Heart left ventricle (tissue), 16 donors: Measurements from ENCODE around the gene PHF1. TPM values are rescaled to one million over a fixed set of nuclear protein-coding genes. Genes with fewer than 3 reads are reported as not detected.
A peak's percentile ranks its signal among the peaks of the same experiment; 100 is the strongest.

ENCODE experiments used
- ATAC-seq, 4 donors: fragments of 200-7000 bp; cut with Tn5 transposase; one replicate each; pipeline ENCODE4 v1.9.1; 2020 to 2022; ENCODE audit warnings: moderate library complexity in 4 of 4, mild to moderate bottlenecking in 3 of 4, moderate number of reproducible peaks in 1 of 4
- DNase-seq, 5 donors: peaks; one replicate each; pipeline ENCODE4 v3.0.0-alpha.2; 2020
- H3K27ac ChIP-seq, 12 donors: fragments of 200-600 bp; sonication (generic) in 4 of 12; one replicate each; pipeline versions ENCODE4 v1.5.0 to v1.8.0; 2016 to 2022; ENCODE audit warnings: mild to moderate bottlenecking in 2 of 12
- H3K27me3 ChIP-seq, 9 donors: fragments of 200-600 bp; sonication (generic) in 2 of 9; one replicate each; pipeline versions ENCODE4 v1.5.1 to v1.8.0; 2016 to 2022; ENCODE audit warnings: mild to moderate bottlenecking in 3 of 9
- H3K36me3 ChIP-seq, 9 donors: fragments of 200-600 bp; sonication (generic) in 2 of 9; one replicate each; pipeline versions ENCODE4 v1.5.0 to v1.8.0; 2018 to 2022; ENCODE audit warnings: mild to moderate bottlenecking in 2 of 9
- H3K4me1 ChIP-seq, 12 donors: fragments of 200-600 bp; sonication (generic) in 4 of 12; one replicate each; pipeline versions ENCODE4 v1.5.0 to v1.8.0; 2016 to 2022; ENCODE audit warnings: mild to moderate bottlenecking in 3 of 12
- H3K4me3 ChIP-seq, 12 donors: fragments of 200-600 bp; sonication (generic) in 4 of 12; one replicate each; pipeline versions ENCODE4 v1.5.0 to v1.8.0; 2017 to 2022; ENCODE audit warnings: mild to moderate bottlenecking in 9 of 12, moderate library complexity in 4 of 12
- H3K9me3 ChIP-seq, 12 donors: fragments of 200-600 bp; sonication (generic) in 4 of 12; one replicate each; pipeline versions ENCODE4 v1.5.0 to v1.8.0; 2016 to 2022; ENCODE audit warnings: mild to moderate bottlenecking in 1 of 12
- CTCF ChIP-seq, 12 donors: fragments of 200-600 bp; sonication (generic) in 4 of 12; IDR thresholded peaks; one replicate each; pipeline versions ENCODE4 v1.5.0 to v1.8.0; 2018 to 2022; ENCODE audit warnings: antibody characterized with exemption in 12 of 12, mild to moderate bottlenecking in 5 of 12
- POLR2A ChIP-seq, 2 donors: fragments of 450-650 bp; IDR thresholded peaks; one replicate each; pipeline ENCODE4 v1.6.1; 2017; ENCODE audit warnings: antibody characterized with exemption in 2 of 2, mild to moderate bottlenecking in 2 of 2, moderate library complexity in 2 of 2
- WGBS, 4 donors: extraction: QIAGEN DNeasy Blood & Tissue Kit in 2 of 4; methylation state at CpG; one replicate each; pipeline versions ENCODE4 v1.1.5 to v1.1.7; 2013 to 2018; 5-methylcytosine and 5-hydroxymethylcytosine counted together
- intact Hi-C, 10 donors: fragments of 100-400 bp; cut with DNase I; formaldehyde crosslinking; loops; one replicate each; pipeline versions ENCODE4 v1.11.1 to v1.14.2; 2022
- polyA plus RNA-seq, 2 donors: library from polyadenylated mRNA; stranded (reverse); fragments of 200-250 nt; gene quantifications; one replicate each; pipeline ENCODE4 v1.2.3, GENCODE V29; 2013
- total RNA-seq, 9 donors: library from RNA; depleted of rRNA in 2 of 9; stranded (reverse); fragments of >200 nt in 2 of 9; fragmentation: NEBNext Ultra II Directional in 3 of 9; extraction: Animal tissue kit (Norgen Biotek cat#: 25700) in 3 of 9; gene quantifications; one replicate each; pipeline versions ENCODE4 v1.1.0 to v1.2.4, GENCODE V29; 2016 to 2023
- donor health status: ischemic (EF 13 %, LVEDD 7.1; RV severe dilation, severe dysfunction).
- donor health status: healthy with polysubstance abuse.
- donor health status: DM: no; HTN: yes; CAD: no.
- donor health status: DM: no; HTN: no; CAD: no.
- donor health status: ischemic (EF 25% LVEDD 6.9; RV normal size, moderate dysfunction).
- donor health status: ischemic (EF 25% LVEDD 5.7; RV mildly dilated, moderate dysfunction).
- donor health status: healthy.
- donor health status: DM: yes; HTN: yes; CAD: no.
- donor health status: ischemic (EF 35%, LVEDD 5.7; RV mildly dilated, moderate dysfunction).
- donor health status: nonischemic (EF 11% LVEDD 7.7; RV severe dilation, severe dysfunction).
- donor health status: DM: yes; HTN: yes; CAD: no.
- donor health status: PGD.
- donor health status: ischemic (EF 29% LVEDD 5.4; RV normal size, mild dysfunction).
- donor health status: nonischemic (EF 23%, LVEDD 6.1; RV moderate dilation, normal function).

PHF1 gene
- total and polyA plus RNA-seq, 11 donors = 43.0 to 82.1 (median 50.0) TPM

- intact Hi-C loops = loop anchor here in 4 of 10 donors (2.0 to 10.0 kb wide), 4 partner anchors 35 to 147 kb away; partner anchors contain the start of gene KIFC1 (in 2 of the 4)
- Histone ChIP-seq H3K27ac (peak overlapping the region in 11 of 12 donors; percentile 62 to 98 (median 82)), H3K4me1 (peaks cover 0 to 70% (median 53%) of the 10 kb centered on the region in 12 donors), H3K36me3 (no peaks in the 10 kb centered on the region), H3K4me3 (peak overlapping the region; percentile 23 to 76 (median 68)), H3K27me3 (no peaks in the 10 kb centered on the region), H3K9me3 (no peaks in the 10 kb centered on the region)
- ATAC-seq (peak in 2 of 4 donors; percentile 2 to 5), DNase-seq (peak; percentile 52 to 80 (median 59))
- no peak for TF ChIP-seq POLR2A (IDR thresholded peaks at IDR 0.05)
- TF ChIP-seq CTCF (IDR thresholded peaks at IDR 0.05) = peak in 1 of 12 donors; percentile 26
- WGBS, 4 donors = 0 to 3% (median 1%) methylated on average over 8 to 79 of the region's 79 CpGs
These were observed 16.9 kb downstream of the PHF1 start for GRCh38 chr6:33427585-33428223.

- Histone ChIP-seq H3K4me1 (peaks cover 0 to 76% (median 56%) of the 10 kb centered on the region in 12 donors), H3K4me3 (peak overlapping the region in 11 of 12 donors; percentile 17 to 76 (median 68)), H3K27ac (peak overlapping the region in 11 of 12 donors; percentile 26 to 98 (median 67)), H3K27me3 (no peaks in the 10 kb centered on the region), H3K9me3 (no peaks in the 10 kb centered on the region), H3K36me3 (no peaks in the 10 kb centered on the region)
- TF ChIP-seq CTCF (IDR thresholded peaks at IDR 0.05) (peak in 4 of 12 donors; percentile 5 to 17 (median 13)), POLR2A (IDR thresholded peaks at IDR 0.05) (no peak)
- intact Hi-C loops = loop anchor here in 3 of 10 donors (5.0 to 10.0 kb wide), 2 partner anchors 36 to 146 kb away; partner anchors contain the start of gene KIFC1 (in 1 of the 3)
- ATAC-seq (no peak), DNase-seq (peak in 2 of 5 donors; percentile 29 to 38)
- 7 to 32% (median 8%) methylated on average over 8 to 33 of the region's 33 CpGs for WGBS, 4 donors
These were observed 17.6 kb downstream of the PHF1 start for GRCh38 chr6:33428224-33428965.

- intact Hi-C loops = loop anchor here in 3 of 10 donors (5.0 to 10.0 kb wide), 2 partner anchors 37 to 146 kb away; partner anchors contain the start of gene KIFC1 (in 1 of the 3)
- TF ChIP-seq CTCF (IDR thresholded peaks at IDR 0.05) = no peak
- TF ChIP-seq POLR2A (IDR thresholded peaks at IDR 0.05) = no peak
- peak in 1 of 5 donors; percentile 20 for DNase-seq
- ATAC-seq = no peak
- no peaks in the 10 kb centered on the region for H3K36me3 ChIP-seq
- H3K27me3 ChIP-seq = no peaks in the 10 kb centered on the region
- peak overlapping the region in 1 of 12 donors; percentile 75 for H3K4me3 ChIP-seq
- H3K9me3 ChIP-seq = no peaks in the 10 kb centered on the region
- peak overlapping the region in 10 of 12 donors; percentile 47 to 98 (median 70) for H3K27ac ChIP-seq
- WGBS, 4 donors = 58 to 66% (median 61%) methylated on average over 5 of the region's 5 CpGs
- peaks cover 0 to 79% (median 57%) of the 10 kb centered on the region in 12 donors for H3K4me1 ChIP-seq
These were observed 18.3 kb downstream of the PHF1 start for GRCh38 chr6:33428966-33429749.
